Astrocyte of the cerebellum (primary cell): Measurements from ENCODE around the gene TBXA2R.

Experiments
- DNase-seq: peaks from one replicate; pipeline ENCODE4 v3.0.0-alpha.2; 2011; ENCODE audit warnings: low read depth
- H3K4me3 ChIP-seq: 2 replicates; pipeline ENCODE4 v1.5.1; 2011; ENCODE audit warnings: mild to moderate bottlenecking, low read depth, low read length, moderate library complexity
- CTCF ChIP-seq: IDR thresholded peaks from 2 replicates; pipeline ENCODE4 v1.5.1; 2012; ENCODE audit warnings: low read length, low read depth, moderate library complexity, mild to moderate bottlenecking; ENCODE audit errors: missing control alignments
- in situ Hi-C: cut with HindIII; loops from 2 replicates; pipeline ENCODE4 v1.10.0; 2017; ENCODE audit warnings: low sequenced_read_pairs

TBXA2R gene

GRCh38 chr19:3605361-3605760, 1.3 kb downstream of the TBXA2R start:
- in situ Hi-C loops: no loop called here
- no peak for DNase-seq
- H3K4me3 ChIP-seq: no peak overlapping the region
- TF ChIP-seq CTCF: no peak

GRCh38 chr19:3604987-3605343, 1.7 kb downstream of the TBXA2R start:
- no peak for DNase-seq
- in situ Hi-C loops: no loop called here
- H3K4me3 ChIP-seq: no peak overlapping the region

GRCh38 chr19:3604227-3604986, 2.3 kb downstream of the TBXA2R start:
- H3K4me3 ChIP-seq: no peak overlapping the region
- in situ Hi-C loops: no loop called here
- no peak for DNase-seq
- TF ChIP-seq CTCF: no peak

More at GRCh38 chr19:3604987-3605343, 1.7 kb downstream of the TBXA2R start:
- no peak for TF ChIP-seq CTCF

GRCh38 chr19:3603121-3603811, 3.4 kb downstream of the TBXA2R start:
- no peak overlapping the region for H3K4me3 ChIP-seq
- DNase-seq: no peak
- TF ChIP-seq CTCF: no peak
- in situ Hi-C loops: no loop called here

GRCh38 chr19:3601021-3601420, 5.7 kb downstream of the TBXA2R start:
- no peak for DNase-seq
- in situ Hi-C loops: no loop called here
- H3K4me3 ChIP-seq: no peak overlapping the region
- no peak for TF ChIP-seq CTCF

GRCh38 chr19:3599776-3600187, 6.9 kb downstream of the TBXA2R start:
- peak; percentile 32 for TF ChIP-seq CTCF
- no peak for DNase-seq
- in situ Hi-C loops: no loop called here
- H3K4me3 ChIP-seq: no peak overlapping the region
